GM06990 (cell line): ENCODE results near the gene PTAFR.

Experiments
- DNase-seq: peaks from one replicate; pipeline ENCODE4 v3.0.0-alpha.2; 2011; ENCODE audit not compliant: insufficient read length; ENCODE audit errors: extremely low read depth
- H3K27me3 ChIP-seq: replicated peaks from 2 replicates; pipeline ENCODE4 v1.6.0; 2011; ENCODE audit warnings: low read length; ENCODE audit not compliant: control insufficient read depth, insufficient read depth
- H3K36me3 ChIP-seq: 2 replicates; pipeline ENCODE4 v1.5.1; 2011; ENCODE audit warnings: low read length; ENCODE audit not compliant: control insufficient read depth, insufficient read depth
- H3K4me3 ChIP-seq: replicated peaks from 2 replicates; pipeline ENCODE4 v1.5.1; 2011; ENCODE audit warnings: low read depth, mild to moderate bottlenecking, control low read depth, low read length
- CTCF ChIP-seq: IDR thresholded peaks from 2 replicates; pipeline ENCODE4 v1.5.1; 2011; ENCODE audit warnings: low read length, control low read depth, mild to moderate bottlenecking, inconsistent platforms; ENCODE audit not compliant: insufficient read depth, poor library complexity, severe bottlenecking

Gene PTAFR

GRCh38 chr1:28130901-28131300 is 45.6 kb downstream of the PTAFR start:
- Histone ChIP-seq H3K4me3 (no peak overlapping the region), H3K27me3 (no peaks in the 10 kb centered on the region), H3K36me3 (no peaks in the 10 kb centered on the region)
- no peak for DNase-seq
- no peak for TF ChIP-seq CTCF

- Histone ChIP-seq H3K4me3 (no peak overlapping the region), H3K36me3 (no peaks in the 10 kb centered on the region), H3K27me3 (no peaks in the 10 kb centered on the region)
- no peak for TF ChIP-seq CTCF
- DNase-seq = no peak
Observed at GRCh38 chr1:28129150-28129549, 47.3 kb downstream of the PTAFR start.

GRCh38 chr1:28127617-28128257 is 48.8 kb downstream of the PTAFR start:
- no peak overlapping the region for H3K4me3 ChIP-seq

GRCh38 chr1:28126783-28127490 is 49.6 kb downstream of the PTAFR start:
- no peaks in the 10 kb centered on the region for H3K27me3 ChIP-seq
- no peak for DNase-seq
- no peak overlapping the region for H3K4me3 ChIP-seq
- TF ChIP-seq CTCF = no peak
- H3K36me3 ChIP-seq = no peaks in the 10 kb centered on the region

More at GRCh38 chr1:28127617-28128257, 48.8 kb downstream of the PTAFR start:
- H3K27me3 ChIP-seq = no peaks in the 10 kb centered on the region
- peak; percentile 73 for DNase-seq
- TF ChIP-seq CTCF = no peak
- no peaks in the 10 kb centered on the region for H3K36me3 ChIP-seq

GRCh38 chr1:28126212-28126611 is 50.3 kb downstream of the PTAFR start:
- Histone ChIP-seq H3K4me3 (no peak overlapping the region), H3K27me3 (no peaks in the 10 kb centered on the region), H3K36me3 (no peaks in the 10 kb centered on the region)
- no peak for TF ChIP-seq CTCF
- no peak for DNase-seq
